GM12878 (cell line): Measurements from ENCODE around the gene SECISBP2.

Experiments
- BCL11A ChIP-seq: IDR thresholded peaks from 2 replicates; pipeline ENCODE4 v1.6.1; 2011; ENCODE audit warnings: low read depth, low read length
- CBX5 ChIP-seq: sonication (generic); IDR thresholded peaks from 2 replicates; pipeline ENCODE4 v1.6.1; 2016; ENCODE audit warnings: low read depth, moderate library complexity, mild to moderate bottlenecking, inconsistent platforms
- EP300 ChIP-seq, 2 experiments: fragments of 150-350 bp in 1 of 2; IDR thresholded peaks; 2 replicates each; pipeline ENCODE4 v1.6.1; 2011 to 2012; ENCODE audit warnings: low read depth in 2 of 2, low read length in 2 of 2, borderline replicate concordance in 1 of 2, improper control_type of control experiment in 1 of 2, inconsistent platforms in 1 of 2; ENCODE audit not compliant: control insufficient read depth in 1 of 2
- EZH2 ChIP-seq: IDR thresholded peaks from 2 replicates; pipeline ENCODE4 v1.6.1; 2012; ENCODE audit warnings: low read depth, mild to moderate bottlenecking, control low read depth, inconsistent platforms, low read length, borderline replicate concordance; ENCODE audit not compliant: control insufficient read depth
- HDAC2 ChIP-seq: fragments of 200-600 bp; sonication (generic); IDR thresholded peaks from 2 replicates; pipeline ENCODE4 v1.6.1; 2017
- RAD21 ChIP-seq: IDR thresholded peaks from 2 replicates; pipeline ENCODE4 v1.6.1; 2011; ENCODE audit warnings: mild to moderate bottlenecking, low read depth, low read length, moderate library complexity; ENCODE audit not compliant: insufficient read depth
- STAT1 ChIP-seq: fragments of 450-650 bp; conservative IDR thresholded peaks from 2 replicates; pipeline ENCODE4 v1.6.1; 2014; ENCODE audit warnings: antibody characterized with exemption, mild to moderate bottlenecking
- TF ChIP-seq, protein P1 (sequence below): fragments of 450-650 bp; IDR thresholded peaks from 2 replicates; pipeline ENCODE4 v1.6.1; 2017; ENCODE audit warnings: mild to moderate bottlenecking
- TF ChIP-seq, protein P2 (sequence below), 3 experiments: IDR thresholded peaks in 2 of 3; conservative IDR thresholded peaks in 1 of 3; 2 replicates each; pipeline ENCODE4 v1.5.1; 2011; ENCODE audit warnings: low read depth in 3 of 3, low read length in 3 of 3, mild to moderate bottlenecking in 3 of 3, control low read depth in 2 of 3, moderate library complexity in 2 of 3, inconsistent platforms in 1 of 3, mixed read lengths in 1 of 3; ENCODE audit not compliant: control insufficient read depth in 2 of 3, insufficient read depth in 1 of 3; ENCODE audit errors: extremely low read depth in 1 of 3

DNA sequence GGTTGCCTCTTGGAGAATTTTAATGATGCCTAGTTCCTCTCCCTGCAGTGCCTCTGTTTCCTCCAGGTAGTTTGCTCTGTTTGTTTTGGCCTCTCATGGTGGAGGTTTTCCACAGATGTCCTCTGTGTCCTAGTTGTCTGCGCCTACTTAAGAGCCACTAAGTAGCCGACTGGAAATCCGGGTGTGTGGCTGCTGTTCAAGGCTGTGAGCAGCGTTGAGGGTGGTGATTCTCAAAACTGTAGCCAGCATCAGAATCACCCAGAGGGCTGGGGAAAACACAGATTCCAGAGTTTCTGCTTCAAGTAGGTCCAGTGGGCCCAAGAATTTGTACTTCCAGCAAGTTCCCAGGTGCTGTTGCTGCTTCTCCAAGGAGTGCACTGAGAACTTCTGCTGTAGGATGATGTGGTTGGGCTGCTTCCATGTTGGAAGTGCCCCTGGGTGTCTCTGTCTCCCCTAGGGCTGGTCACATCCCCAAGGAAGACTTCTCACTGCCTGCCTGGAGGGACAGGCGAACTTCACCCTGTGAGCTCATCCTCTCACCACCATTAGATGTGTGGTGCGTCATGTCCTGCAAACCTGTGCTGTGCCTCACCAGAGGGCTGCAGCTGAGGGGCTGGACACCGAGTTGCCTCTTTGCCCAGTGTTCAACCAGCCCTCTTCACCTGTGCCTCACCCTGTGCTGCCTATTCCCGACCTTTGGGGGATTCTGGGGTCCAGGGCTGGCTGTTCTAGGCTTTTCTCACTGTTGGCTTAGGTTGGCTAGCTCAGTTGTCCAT is 34.8 kb downstream of the SECISBP2 start:
- TF ChIP-seq, protein P1, sequence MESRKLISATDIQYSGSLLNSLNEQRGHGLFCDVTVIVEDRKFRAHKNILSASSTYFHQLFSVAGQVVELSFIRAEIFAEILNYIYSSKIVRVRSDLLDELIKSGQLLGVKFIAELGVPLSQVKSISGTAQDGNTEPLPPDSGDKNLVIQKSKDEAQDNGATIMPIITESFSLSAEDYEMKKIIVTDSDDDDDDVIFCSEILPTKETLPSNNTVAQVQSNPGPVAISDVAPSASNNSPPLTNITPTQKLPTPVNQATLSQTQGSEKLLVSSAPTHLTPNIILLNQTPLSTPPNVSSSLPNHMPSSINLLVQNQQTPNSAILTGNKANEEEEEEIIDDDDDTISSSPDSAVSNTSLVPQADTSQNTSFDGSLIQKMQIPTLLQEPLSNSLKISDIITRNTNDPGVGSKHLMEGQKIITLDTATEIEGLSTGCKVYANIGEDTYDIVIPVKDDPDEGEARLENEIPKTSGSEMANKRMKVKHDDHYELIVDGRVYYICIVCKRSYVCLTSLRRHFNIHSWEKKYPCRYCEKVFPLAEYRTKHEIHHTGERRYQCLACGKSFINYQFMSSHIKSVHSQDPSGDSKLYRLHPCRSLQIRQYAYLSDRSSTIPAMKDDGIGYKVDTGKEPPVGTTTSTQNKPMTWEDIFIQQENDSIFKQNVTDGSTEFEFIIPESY = no peak
- TF ChIP-seq EZH2 = no peak
- TF ChIP-seq, protein P2, sequence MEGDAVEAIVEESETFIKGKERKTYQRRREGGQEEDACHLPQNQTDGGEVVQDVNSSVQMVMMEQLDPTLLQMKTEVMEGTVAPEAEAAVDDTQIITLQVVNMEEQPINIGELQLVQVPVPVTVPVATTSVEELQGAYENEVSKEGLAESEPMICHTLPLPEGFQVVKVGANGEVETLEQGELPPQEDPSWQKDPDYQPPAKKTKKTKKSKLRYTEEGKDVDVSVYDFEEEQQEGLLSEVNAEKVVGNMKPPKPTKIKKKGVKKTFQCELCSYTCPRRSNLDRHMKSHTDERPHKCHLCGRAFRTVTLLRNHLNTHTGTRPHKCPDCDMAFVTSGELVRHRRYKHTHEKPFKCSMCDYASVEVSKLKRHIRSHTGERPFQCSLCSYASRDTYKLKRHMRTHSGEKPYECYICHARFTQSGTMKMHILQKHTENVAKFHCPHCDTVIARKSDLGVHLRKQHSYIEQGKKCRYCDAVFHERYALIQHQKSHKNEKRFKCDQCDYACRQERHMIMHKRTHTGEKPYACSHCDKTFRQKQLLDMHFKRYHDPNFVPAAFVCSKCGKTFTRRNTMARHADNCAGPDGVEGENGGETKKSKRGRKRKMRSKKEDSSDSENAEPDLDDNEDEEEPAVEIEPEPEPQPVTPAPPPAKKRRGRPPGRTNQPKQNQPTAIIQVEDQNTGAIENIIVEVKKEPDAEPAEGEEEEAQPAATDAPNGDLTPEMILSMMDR (IDR thresholded peaks at IDR 0.05 in 2 of 3, conservative IDR thresholded peaks at IDR 0.05 in 1 of 3; ENCODE audit: control insufficient read depth in 2 of 3, extremely low read depth in 1 of 3, insufficient read depth in 1 of 3, low read depth in 3 of 3, low read length in 3 of 3) = no peak
- TF ChIP-seq RAD21 = no peak
- TF ChIP-seq BCL11A = no peak
- no peak for TF ChIP-seq EP300 (IDR thresholded peaks at IDR 0.05; ENCODE audit: borderline replicate concordance in 1 of 2, control insufficient read depth in 1 of 2, low read depth in 2 of 2, low read length in 2 of 2)
- no peak for TF ChIP-seq STAT1
- TF ChIP-seq CBX5 = no peak
- no peak for TF ChIP-seq HDAC2
